HG03520 (cell line): ENCODE data around the gene CHEK1.
A peak's percentile ranks its signal among the peaks of the same experiment; 100 is the strongest.
"Not testable (repeated sequence)": the region's sequence is repeated elsewhere in the genome, so short reads cannot be mapped to it uniquely, and the experiment has no call there.

Source experiments
- ATAC-seq: cut with Tn5 transposase; IDR thresholded peaks from one replicate; pipeline ENCODE4 v1.9.1; 2021; ENCODE audit warnings: mild to moderate bottlenecking, moderate library complexity; ENCODE audit not compliant: unreplicated experiment

Gene CHEK1

DNA sequence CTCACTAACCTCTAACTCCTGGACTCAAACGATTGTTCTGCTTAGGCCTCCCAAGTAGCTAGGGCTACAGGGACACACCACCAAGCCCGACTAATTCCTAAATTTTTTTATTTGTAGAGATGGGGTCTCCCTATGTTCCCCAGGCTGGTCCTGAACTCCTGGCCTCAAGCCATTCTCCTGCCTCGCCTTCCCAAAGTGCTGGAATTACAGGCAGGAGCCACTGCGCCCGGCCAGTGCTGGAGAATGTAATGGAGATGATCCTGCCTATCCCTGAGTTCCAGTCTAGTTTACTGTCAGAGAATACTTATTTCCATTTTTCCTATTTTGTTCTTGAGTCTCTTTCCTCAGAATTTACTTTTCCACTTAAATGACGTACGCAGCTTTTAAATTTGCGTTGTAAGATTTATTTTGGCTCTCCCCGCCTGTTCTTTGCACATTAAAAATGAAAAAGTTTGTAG is at the start of gene CHEK1:
CHEK1 (plus strand) TSS at position 408 of the 458 bp plus-strand sequence. CDS start 1,606 bp downstream, outside the sequence.
- no peak for ATAC-seq

DNA sequence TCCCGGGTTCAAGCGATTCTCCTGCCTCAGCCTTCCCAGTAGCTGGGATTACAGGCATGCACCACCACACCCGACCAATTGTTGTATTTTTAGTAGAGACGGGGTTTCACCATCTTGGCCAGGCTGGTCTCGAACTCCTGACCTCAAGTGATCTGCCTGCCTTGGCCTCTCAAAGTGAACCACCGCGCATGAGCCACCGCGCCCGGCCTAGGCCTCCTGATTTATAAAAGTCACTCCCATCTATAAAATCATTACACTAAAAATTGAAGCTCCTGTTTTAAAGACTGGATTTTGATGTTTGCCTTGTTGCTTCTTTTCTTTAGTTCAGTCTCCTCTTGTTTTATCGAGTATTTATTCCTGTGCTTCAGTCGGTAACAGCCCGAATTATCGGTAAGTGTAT is 47.8 kb upstream of the CHEK1 start:
- ATAC-seq = not testable (repeated sequence)

DNA sequence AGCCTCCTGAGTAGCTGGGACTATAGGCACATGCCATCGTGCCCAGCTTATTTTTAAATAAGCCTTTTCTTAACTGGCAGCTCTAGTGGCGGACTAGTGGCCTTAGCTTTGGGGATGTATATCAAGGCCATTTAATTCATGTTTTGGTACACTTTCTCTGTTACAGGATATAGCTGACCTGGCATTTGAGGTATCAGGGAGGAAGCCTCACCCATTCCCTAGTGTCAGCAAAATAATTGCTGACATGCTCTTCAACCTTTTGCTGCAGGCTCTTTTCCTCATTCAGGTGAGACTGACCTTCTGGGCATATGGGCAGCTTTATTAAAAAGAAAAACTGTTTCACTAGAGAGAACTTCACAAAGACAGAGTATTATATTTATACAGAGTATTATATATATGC is 46.2 kb upstream of the CHEK1 start:
- no peak for ATAC-seq

DNA sequence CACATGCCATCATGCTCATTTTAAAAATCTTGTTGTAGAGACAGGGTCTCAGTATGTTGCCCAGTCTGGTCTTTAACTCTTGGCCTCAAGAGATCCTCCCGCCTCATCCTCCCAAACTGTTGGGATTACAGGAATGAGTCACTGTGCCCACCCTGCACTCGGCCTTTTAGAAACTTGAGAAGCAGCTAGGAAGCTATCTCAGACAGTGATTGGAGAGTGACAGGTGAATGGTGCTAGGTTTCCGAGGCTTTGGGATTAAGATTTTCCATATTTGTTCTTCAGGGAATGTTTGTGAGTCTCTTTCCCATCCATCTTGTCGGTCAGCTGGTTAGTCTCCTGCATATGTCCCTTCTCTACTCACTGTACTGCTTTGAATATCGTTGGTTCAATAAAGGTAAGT is 45.2 kb upstream of the CHEK1 start:
- ATAC-seq = no peak

DNA sequence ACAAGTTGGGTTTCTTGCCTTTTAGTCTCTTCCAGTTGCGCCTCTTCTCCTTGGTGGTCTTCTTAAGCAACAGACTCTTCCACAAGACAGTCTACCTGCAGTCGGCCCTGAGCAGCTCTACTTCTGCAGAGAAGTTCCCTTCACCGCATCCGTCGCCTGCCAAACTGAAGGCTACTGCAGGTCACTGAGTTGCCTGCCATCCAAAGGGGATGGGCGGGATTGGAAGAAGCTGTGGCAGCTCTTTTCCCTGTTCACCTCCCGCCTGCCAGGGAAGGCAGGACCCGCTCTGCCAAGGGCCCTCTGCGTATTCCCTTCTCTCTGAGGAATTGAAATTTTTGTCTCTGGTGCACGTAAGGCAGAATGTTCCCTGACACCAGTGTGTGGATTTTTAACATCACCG is 41.5 kb upstream of the CHEK1 start:
- ATAC-seq = no peak

DNA sequence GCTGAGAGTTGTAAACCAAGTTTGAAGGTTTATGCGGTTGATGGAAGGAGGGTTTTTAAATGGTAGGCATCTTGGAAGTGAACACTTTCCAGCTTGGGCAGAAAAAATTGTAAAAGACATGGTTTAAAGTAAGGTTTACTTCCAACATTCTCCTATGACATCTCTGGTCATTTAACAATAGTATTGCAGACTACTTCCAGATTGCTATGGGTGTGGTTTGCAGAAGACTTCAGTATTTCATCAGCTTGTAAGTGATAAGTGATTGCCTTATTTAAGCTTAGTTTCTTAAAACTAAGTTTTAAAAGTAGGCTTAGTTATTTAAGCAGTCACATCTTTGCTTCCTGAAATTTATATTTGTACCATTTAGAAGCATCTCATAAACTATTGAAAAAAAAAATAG is 39.5 kb upstream of the CHEK1 start:
- ATAC-seq = no peak

DNA sequence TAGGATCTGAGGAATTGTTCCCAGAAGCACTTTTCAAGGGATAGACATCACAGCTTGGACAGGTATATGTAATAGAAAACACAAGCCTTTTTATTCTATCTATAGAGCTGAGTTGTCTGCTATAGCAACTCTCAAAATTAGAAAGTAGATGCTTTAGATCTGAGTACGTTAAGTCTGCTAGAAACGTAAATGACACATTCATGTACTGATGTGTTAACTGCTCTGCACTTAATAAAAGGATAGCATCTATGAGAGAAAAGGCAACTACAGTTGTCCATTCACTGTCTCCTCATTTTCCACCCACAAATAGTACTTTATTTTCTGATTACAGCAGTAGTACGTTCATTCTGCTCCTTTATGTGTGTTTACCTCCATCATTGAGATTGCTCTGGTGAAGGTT is 38.3 kb upstream of the CHEK1 start:
- no peak for ATAC-seq

DNA sequence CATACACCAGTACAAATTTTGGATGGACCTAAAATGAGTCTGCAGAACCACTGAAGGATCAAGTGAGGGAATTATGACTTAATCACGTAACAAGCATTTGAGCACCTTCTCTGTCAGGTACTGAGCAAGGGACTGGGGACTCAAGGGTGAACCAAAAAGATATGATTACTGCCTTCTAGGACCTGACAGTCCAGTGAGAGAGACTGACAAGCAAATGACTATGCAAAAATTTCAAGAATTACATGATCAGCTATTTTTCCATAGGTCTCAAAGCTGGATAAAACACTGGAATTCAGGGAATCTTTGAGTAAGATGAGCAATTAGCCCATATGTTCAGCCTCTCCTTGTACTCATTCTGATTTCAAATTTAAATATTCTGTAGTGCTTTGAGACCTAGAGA is 37.5 kb upstream of the CHEK1 start:
- ATAC-seq = no peak

DNA sequence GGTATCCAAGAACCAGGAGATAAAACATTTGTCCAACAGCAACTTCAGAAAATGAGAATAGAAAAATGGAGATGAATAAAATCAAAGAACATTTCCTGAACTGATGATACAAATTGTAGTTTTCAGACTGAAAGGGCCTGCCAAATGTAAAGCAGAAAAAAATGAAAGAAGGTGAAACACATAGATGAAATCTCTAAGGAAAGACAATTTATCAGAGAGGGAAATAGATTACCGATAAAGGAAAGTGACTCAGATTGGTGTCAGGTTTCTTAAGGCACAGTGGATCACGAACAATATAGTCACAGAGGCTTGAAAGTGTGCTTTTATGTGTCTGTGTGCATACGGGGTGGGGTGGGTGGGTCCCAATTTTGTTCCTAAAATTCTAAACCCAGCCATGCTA is 36.5 kb upstream of the CHEK1 start:
- no peak for ATAC-seq

DNA sequence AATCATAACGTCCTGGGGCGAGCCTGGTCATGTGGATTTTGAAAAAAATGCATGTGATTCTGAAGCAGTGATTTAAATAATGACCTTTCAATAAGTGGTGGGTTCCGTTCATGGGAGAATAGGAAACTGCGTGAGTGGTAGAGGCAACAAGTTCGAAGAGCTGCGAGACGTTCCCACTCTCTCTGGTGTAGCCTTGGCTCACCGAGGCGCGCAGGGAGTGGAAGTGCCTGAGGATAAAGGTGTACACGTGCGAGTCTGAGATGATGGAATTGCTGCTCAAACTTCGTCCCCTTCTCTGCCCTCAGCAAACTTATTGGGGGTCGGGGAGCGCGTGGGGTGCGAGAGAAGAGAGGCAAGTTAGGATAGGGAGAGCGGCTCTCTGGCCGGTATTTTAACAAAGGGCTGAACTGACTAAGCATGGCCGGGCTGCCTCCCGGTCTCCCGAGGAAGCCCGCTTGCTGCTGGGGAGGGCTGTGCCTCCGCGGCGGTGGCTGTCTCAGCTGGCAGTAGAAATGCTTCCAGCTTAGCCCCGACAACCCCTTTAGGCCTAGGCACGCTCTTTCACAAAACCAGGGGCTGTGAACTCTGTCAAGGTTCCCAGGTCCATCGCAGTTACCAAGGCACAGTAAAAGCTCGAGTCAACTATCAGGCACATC is 33.2 kb upstream of the CHEK1 start:
- ATAC-seq = peak; percentile 12

DNA sequence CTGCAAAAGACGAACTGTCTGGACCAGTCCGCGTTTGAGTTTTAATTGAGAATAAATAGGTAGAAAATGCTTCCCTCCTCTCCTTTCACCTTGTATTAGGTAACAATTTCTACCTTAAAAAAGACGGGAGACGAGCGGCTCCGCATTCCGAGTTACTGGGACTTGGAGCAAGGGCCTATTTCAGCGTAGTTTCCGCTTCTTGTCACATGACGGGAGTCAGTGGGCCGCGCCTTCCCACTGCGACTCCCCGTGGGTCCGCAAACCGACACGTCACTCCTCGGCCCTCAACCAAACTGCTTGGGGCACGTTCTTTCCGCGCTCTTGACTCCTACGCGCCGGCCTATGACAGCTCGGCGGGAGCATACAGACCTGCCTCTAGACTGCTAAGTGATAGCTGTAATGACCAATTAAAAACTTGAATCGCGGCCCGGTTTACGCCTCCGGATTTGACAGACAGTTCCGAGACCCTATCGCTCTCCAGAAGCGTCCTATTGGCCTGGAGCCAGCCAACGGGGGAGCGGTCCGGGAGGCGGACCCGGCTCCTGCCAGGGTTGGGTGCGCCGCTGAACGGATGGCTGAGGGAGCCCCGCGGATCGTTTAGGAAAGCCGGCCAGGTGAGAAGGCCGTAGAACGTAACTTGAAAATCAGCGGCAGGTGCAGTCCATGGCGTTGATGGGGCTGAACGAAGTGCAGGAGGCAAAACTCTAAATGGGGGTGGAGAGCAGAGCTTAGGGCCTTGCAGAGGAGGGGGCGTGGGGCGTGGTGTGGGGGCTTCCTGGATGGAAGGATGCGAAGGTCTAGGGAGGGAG is 32.5 kb upstream of the CHEK1 start, which contains the start of gene STT3A:
STT3A (plus strand) TSS at position 548 of the 809 bp plus-strand sequence. CDS start 3,064 bp downstream, outside the sequence.
- ATAC-seq = peak; percentile 97

DNA sequence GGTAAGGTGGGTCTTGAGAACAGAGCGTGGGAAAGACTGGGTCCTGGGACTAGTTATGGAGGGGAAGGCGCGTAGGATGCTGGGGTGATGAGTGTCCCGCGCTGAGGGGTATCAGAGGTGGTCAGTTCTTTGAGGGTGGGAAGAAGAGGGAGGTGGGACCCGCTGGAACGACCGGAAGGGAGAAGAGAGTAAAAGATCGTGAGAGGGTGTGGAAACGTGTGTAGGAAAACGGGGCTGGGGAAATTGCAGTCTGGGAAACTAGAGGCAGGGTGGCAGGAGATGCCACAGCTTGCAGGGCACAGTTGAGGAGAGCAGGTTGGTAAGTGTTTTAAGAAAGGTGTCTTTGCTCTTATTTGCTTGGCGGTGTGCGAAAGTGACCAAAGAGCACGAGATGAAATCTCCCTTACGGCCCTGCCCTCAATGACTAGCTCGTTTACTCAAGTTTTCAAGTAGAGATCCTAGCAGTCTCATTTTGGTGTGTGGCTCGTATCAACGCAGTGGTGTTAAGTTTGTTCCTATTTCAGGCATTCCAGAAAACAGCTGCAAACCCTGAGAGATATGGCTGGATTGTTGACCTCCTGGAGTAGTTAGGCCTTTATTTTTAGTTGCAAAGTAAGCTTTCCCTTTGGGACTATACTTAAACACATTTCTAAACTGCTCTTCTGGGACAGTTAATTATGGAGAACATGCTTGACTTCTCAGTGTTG is 31.7 kb upstream of the CHEK1 start:
- ATAC-seq = no peak

DNA sequence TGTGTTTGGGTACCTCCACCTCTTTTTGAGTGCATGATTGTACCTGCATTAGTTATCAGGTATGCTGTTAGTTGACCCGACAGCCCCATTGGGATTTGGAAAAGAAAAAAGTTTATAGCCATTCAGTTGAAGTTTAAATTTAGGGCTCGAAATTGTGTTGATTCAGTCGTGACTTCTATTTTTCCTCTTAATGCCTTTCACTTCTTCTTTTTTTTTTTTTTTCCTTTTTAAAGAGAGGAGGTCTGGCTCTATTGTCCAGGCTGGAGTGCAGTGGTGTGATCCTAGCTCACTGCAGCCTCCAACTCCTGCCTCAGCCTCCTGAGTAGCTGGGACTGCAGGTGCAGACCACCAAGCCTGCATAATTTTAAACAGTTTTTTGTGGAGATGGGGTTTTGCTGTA is 30.0 kb upstream of the CHEK1 start:
- no peak for ATAC-seq

DNA sequence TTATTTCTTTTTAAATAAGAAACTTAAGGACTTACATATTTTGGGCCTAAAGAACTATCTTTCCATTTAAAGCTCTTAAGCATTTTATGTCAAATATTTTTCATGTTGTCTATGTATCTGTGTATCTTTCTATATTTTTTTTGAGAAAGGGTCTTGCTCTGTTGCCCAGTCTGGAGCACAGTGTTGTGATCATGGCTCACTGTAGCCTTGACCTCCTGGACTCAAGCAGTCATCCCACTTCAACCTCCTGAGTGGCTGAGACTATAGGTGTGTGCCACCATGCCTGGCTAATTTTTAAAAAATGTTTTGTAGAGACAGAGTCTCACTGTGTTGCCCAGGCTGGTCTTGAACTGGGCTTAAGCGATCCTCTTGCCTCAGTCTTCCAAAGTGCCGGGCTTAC is 24.3 kb upstream of the CHEK1 start:
- ATAC-seq = no peak

DNA sequence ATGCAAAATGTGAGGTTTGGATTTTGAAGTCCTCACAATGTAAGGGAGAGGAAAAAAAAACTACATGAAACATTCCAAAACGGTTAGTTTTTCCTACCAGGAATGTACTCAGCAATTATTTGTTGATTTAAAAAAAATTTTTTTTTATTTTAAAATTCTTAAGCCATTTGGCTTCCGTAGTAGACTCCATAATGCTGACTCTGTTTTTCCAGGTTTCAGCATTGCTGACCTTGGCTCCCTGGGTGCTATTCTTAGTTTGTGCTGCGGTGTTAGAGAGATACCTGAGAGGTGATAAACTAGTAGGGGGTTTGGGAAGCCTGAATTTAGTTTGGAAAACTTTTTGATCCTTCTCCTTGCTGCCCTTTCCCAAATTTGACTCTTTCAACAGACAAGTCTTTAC is 21.8 kb upstream of the CHEK1 start:
- ATAC-seq = no peak

DNA sequence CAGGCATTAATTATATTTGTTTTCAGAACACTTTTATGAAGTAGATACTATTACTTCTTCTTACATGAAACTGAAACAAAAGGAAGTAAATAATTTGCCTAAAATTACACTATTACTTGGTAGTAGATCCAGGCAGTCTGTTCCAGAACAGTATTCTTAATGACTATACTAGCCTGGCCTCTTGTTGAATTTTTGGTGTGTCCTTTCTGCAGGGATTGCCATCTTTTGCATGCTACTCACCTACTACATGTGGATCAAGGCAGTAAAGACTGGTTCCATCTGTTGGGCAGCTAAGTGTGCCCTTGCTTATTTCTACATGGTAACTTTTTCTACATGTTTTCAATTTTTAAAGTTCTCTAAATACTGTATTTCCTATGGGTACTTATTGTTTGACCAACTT is 19.5 kb upstream of the CHEK1 start:
- ATAC-seq = no peak

DNA sequence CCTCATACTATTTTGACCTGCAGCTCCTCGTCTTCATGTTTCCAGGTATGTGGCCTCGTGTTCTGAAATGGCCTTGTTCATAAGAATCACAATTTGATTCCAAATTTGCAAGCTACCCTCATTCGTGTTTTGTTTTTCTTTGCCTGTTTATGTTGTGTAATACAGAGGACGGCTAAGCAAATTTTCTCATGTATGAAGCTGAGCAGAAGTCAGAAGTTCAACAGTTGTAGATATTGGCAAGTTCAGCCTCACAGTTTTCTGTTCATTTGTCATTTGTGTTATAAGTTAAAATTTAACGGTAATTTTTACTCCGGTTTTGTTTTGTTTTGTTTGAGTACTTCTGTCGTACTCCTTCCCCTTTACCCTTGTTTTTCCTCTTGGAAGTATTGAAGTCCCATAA is 15.4 kb upstream of the CHEK1 start:
- no peak for ATAC-seq

DNA sequence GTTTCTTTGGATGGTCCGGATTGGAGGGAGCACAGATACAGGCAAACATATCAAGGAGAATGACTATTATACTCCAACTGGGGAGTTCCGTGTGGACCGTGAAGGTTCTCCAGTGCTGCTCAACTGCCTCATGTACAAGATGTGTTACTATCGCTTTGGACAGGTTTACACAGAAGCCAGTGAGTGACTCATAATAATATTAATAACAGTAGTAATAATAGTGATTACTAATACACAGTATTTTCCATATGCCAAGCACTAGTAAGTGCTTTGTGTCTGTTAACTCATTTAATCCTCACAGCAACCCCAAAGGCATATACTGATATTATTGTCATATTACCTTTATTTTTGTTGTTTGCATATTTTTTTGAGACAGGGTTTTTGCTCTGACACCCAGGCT is 6.6 kb upstream of the CHEK1 start:
- ATAC-seq = no peak

DNA sequence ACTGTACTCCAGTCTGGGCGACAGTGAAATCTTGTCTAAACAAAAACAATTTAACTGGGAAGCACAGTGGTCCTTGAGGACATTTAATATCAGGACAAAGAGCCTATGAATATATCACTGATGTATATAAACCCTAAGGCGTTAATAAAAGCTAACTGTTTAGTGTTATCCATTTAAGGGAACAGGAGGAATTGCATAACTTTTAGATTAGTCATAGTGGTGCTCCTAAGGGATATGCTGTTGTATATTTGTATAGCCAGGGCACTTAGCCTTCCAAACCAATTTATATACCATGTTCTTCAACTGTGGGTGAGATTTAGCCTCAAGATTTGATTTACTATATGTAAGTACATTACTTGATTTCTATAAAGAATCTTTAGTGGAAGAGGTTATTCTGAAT is 3.0 kb upstream of the CHEK1 start:
- no peak for ATAC-seq

DNA sequence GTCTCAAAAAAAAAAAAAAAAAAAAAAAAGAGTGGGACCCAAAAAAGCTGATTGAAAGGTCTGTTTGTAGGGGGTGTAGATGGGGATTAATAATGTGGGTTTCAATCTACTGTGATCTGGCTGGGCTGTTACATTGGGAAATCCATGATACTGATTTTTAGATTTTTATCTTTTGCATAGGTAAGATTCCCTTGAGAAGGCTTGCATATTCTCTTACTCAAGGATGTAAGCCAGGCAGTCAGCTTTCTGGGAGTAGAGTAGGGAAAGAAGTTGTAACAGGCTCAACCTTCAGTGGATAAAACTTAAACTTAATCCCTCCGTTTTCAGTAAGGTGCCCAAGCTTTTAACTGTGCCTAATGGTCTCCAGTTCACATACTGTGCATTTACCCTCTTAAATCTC is 1.9 kb upstream of the CHEK1 start:
- ATAC-seq = no peak

DNA sequence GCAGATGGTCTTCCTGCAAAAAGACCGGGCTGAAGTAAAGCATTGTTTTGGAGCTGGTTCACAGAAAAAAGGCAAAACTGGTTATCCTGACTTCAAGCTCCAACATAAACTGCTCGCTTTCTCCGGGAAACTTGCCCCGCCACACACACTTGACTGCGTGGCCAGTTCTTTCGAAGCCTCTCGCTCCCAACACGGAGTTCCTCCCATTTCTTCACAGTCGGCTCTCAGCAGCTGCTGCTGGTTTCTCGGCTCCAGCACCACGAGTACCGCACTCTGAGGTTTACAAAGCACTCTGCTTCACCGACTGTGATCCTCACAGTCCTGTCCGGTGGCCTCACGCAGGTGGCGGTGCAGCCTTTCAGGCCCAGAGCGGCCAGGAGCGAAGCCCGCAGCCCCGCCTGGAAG is 264 bp downstream of the CHEK1 start:
- no peak for ATAC-seq
